ENCODE data around the gene KCNH4.
"Not testable (repeated sequence)": the region's sequence is repeated elsewhere in the genome, so short reads cannot be mapped to it uniquely, and the experiment has no call there.

KCNH4 gene

GRCh38 chr17:42180922-42181850 is at the start of gene KCNH4:
KCNH4 (minus strand) TSS chr17:42181142; CDS start chr17:42180945, 197 bp downstream.
- in situ Hi-C loops (cut with HindIII; ENCODE audit: low sequenced_read_pairs) = no loop called here

GRCh38 chr17:42230225-42230624 is 49.3 kb upstream of the KCNH4 start:
- in situ Hi-C loops (cut with HindIII; ENCODE audit: low sequenced_read_pairs) = no loop called here

DNA sequence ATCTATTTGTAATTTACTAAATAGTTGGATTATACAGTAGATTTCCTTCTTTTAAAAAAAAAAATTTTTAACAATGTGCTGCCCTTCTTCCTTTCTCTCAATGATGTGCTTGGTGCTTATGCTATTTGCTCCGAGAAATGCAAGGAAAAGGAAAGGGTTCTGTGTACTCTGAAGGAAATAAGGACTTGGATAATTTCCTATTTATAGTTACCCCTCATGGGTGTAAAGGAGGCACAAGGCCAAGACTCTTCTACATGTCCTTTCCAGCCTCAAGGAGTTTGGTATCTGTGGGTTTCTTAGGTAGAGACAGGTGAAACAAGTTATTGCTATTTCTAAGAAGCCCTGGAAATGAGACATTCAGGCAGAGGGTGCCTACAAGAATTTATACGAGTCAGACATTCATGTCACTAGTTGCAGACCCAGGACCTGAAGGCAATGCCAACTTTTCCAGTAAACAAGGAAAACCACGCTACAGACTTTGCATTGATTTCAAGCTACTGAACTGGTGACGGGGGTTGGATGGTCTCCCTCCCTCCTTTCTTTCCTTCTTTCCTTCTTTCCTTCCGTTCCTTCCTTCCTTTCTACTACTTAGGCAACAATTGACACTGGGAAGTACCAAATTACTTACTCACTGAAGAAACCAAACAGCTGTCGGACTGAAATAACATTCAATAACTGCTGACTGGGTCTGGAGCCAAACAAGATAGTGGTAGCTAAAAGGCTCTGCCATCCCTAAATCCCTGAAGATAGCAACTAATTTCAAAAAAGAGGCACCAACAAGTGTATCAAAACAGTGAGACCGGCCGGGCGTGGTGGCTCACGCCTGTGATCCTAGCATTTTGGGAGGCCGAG is 47.1 kb upstream of the KCNH4 start:
- in situ Hi-C loops (cut with HindIII; ENCODE audit: low sequenced_read_pairs) = no loop called here

GRCh38 chr17:42225646-42226045 is 44.7 kb upstream of the KCNH4 start:
- in situ Hi-C loops (cut with HindIII; ENCODE audit: low sequenced_read_pairs) = no loop called here

DNA sequence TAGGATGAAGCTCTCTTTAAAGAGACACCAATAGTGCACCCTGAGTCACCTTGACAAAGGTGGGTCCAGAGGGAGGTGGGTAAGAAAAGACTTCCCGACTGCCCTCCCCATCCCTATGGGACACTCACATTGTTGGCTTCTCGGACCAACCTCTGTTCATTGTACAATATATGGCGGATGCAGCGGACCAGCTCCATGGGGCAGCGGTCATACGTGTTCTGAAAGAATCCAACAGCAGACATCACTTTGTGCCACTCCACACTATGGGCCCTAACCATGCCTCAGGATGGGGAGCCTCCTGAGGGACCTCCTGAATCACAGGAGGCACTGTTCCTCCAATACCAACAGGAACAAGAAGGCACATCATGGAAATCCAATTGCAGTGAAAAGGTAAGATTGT is 43.7 kb upstream of the KCNH4 start:
- in situ Hi-C loops (cut with HindIII; ENCODE audit: low sequenced_read_pairs) = no loop called here

DNA sequence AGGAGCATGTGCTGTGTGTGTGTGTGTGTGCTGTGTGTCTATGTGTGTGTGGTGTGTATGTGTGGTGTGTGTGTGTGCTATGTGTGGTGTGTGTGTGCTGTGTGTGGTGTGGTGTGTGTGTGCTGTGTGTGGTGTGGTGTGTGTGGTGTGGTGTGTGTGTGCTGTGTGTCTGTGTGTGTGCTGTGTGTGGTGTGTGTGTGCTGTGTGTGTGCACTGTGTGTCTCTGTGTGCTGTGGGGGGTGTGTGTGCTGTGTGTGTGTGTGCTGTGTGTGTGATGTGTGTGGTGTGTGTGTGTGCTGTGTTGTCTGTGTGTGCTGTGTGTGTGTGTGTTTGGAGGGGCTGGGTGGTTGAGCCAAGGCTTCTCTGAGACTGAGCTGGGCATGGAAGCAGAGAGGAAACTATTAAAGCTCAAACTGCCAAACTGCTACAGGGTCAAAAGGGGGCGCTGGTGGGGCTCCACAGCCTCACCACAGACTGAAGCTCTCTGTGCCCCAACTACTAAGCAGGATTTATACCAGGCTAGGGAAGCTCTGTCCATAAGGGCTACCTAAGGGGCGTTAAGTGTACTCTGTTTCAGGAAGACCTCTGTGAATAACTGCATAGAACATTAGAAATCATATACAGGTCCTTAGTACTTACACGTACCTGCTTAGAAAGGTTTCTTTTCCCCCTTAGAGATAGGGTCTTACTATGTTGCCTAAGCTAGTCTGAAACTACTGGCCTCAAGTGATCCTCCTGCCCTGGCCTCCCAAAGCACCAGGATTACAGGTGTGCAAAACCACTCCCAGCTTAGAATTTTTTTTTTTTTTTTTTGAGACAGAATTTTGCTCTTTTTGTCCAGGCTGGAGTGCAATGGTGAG is 41.2 kb upstream of the KCNH4 start:
- in situ Hi-C loops (cut with HindIII; ENCODE audit: low sequenced_read_pairs) = no loop called here

DNA sequence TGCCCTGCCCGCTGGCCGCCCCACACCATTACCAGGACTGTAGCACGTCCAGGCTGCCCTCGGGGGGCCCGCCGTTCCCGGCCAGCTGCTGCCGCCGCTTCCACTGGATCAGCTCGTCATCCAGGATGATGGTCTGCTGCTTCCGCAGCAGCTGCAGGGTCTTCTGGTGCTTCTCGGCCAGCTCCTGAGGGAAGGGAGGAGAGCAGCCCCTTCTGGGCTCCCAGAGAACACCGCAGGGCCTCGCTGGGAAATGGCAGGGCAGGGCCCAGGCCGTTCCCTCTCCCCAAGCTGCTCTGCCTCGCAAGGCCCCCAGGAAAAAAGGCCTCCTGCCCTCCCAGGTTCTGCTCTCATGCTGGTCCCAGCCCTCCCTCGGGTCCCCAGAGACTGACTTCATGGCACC is 38.3 kb upstream of the KCNH4 start:
- in situ Hi-C loops (cut with HindIII; ENCODE audit: low sequenced_read_pairs) = not testable (repeated sequence)

DNA sequence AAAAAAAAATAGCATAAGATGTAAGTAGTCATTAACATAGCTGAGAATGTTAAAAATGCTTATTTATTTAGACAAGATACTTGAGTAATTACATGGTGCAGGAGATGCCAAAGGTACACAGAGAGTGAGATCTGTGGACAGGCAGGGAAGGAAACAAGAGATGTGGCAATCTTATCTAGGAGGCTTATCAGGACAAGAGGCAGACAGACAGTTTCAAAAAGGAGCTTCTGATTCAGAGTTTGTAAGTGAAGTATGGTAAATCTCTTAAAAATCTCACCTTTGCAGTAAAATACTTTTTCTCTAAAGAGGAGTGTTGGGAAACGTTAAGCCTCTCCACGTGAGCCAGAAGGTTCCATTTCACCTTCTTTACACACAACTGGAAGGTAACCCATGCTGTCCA is 33.2 kb upstream of the KCNH4 start:
- in situ Hi-C loops (cut with HindIII; ENCODE audit: low sequenced_read_pairs) = no loop called here

DNA sequence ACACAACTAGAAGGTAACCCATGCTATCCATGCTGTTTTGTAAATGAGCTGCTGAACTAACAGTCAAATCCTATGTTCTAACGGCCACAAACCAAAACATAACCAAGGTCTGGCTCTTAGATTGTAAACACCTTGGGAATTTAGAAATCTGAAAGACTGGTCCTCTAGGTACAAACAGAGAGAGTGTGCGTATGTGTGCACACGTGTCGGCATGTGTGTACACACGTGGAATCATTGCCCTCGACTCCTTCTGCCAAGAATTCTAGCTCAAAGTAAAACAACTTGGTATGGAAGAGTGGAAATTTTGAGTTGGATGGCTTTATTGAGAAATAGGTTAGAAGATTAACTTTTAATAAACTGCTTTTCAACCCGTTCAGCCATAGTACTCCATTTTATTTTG is 31.4 kb upstream of the KCNH4 start:
- in situ Hi-C loops (cut with HindIII; ENCODE audit: low sequenced_read_pairs) = no loop called here

GRCh38 chr17:42211921-42212341 is 31.0 kb upstream of the KCNH4 start:
- in situ Hi-C loops (cut with HindIII; ENCODE audit: low sequenced_read_pairs) = not testable (repeated sequence)

DNA sequence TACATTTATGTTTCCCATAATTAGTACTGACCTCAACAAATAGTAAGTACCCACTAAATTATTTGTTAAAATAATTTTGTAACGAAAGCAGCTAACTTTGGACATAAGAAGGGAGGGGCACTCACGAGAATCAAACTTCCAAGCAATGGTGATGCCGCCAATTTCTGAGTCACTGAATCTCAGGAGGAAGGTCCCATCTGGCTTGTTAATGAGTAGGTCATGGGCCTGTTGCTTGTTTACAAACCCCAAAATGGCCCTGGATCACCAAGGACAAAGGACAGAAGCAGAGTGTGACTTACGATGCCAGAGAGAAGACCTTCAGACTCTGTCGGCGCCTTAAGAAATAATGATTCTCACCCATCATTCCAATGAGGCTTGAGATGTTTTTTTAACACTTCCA is 29.1 kb upstream of the KCNH4 start:
- in situ Hi-C loops (cut with HindIII; ENCODE audit: low sequenced_read_pairs) = no loop called here

GRCh38 chr17:42206153-42206612 is 25.2 kb upstream of the KCNH4 start:
- in situ Hi-C loops (cut with HindIII; ENCODE audit: low sequenced_read_pairs) = not testable (repeated sequence)

GRCh38 chr17:42203354-42203753 is 22.4 kb upstream of the KCNH4 start:
- in situ Hi-C loops (cut with HindIII; ENCODE audit: low sequenced_read_pairs) = no loop called here

GRCh38 chr17:42202696-42203095 is 21.8 kb upstream of the KCNH4 start:
- in situ Hi-C loops (cut with HindIII; ENCODE audit: low sequenced_read_pairs) = no loop called here

DNA sequence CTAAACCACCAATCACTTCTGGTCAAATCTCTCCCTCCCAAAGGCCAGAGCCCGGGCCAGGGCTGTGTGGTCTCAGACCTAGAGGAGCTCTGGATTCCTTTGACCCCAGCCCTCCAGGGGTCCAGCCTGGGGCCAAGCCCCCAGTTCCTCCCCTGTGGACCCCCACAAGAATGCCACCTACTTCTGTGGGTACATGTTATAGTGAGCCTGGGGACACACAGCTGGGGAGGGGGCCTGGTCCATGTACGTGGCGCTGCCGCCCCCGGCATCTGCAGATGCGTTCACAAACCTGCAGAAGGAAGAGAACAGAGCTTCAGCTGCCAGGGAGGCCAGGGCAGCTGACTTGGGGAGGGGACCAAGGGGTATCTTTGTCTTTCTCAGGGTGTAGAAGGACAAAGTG is 21.2 kb upstream of the KCNH4 start:
- in situ Hi-C loops (cut with HindIII; ENCODE audit: low sequenced_read_pairs) = no loop called here

GRCh38 chr17:42201458-42201772 is 20.5 kb upstream of the KCNH4 start:
- in situ Hi-C loops (cut with HindIII; ENCODE audit: low sequenced_read_pairs) = no loop called here

GRCh38 chr17:42200706-42201457 is 19.9 kb upstream of the KCNH4 start:
- in situ Hi-C loops (cut with HindIII; ENCODE audit: low sequenced_read_pairs) = no loop called here

- in situ Hi-C loops (cut with HindIII; ENCODE audit: low sequenced_read_pairs) = no loop called here
These were observed 18.6 kb upstream of the KCNH4 start for GRCh38 chr17:42199416-42200011.

DNA sequence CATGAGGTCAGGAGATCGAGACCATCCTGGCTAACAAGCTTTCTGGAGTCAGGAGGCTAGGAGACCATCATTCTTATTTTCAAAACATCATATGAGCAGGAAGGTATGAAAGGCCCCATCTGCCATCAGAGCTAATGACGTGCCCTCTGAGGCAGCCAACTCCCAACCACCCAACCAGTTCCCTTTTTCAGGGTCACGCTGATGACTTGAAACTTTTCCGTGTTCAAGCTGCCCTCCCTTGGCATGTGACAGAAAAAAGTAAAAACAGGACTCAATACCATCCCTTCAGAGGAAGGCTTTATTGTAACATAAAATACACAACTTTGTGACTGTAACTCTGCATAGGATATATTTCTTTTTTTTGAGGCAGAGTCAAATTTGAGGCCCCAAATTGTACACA is 18.0 kb upstream of the KCNH4 start:
- in situ Hi-C loops (cut with HindIII; ENCODE audit: low sequenced_read_pairs) = no loop called here

All from DLD1 (cell line).